NCI-H748 (cell line): ENCODE data around the gene ALKAL2.

Experiments
- DNase-seq: peaks from one replicate; lab custom pipeline; 2025; ENCODE audit not compliant: unreplicated experiment; lab: John Stamatoyannopoulos, UW

ALKAL2 gene

DNA sequence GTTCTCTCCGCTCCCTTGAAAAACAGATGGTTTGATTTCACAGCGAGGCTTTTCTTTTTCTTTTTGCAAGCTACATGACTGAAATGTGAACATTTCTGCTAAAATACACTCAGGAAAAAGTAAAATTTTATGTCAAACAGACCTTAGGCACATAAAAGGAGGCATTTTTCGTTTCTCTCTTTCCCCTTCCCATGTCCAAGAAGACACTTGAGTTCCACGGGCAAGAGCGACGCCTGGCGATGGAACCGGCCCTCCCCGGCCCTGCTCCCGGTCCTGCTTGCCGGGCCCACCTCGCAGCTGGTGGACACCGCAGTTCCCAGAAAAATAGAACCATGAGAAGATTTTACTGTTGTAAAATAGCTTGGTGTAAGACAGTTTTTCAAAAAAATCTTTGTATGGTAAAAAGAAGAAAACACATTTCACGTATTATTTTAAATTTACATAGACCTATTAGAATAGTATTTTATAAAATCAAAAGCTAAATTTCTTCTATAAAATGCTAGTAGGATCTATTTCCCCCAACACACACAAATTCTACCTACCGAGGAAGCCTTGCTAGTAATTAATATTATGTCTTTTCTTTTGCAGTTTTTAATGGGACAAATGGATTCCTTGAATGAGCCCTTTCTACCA is 2.3 kb upstream of the ALKAL2 start:
- DNase-seq = peak; percentile 70

DNA sequence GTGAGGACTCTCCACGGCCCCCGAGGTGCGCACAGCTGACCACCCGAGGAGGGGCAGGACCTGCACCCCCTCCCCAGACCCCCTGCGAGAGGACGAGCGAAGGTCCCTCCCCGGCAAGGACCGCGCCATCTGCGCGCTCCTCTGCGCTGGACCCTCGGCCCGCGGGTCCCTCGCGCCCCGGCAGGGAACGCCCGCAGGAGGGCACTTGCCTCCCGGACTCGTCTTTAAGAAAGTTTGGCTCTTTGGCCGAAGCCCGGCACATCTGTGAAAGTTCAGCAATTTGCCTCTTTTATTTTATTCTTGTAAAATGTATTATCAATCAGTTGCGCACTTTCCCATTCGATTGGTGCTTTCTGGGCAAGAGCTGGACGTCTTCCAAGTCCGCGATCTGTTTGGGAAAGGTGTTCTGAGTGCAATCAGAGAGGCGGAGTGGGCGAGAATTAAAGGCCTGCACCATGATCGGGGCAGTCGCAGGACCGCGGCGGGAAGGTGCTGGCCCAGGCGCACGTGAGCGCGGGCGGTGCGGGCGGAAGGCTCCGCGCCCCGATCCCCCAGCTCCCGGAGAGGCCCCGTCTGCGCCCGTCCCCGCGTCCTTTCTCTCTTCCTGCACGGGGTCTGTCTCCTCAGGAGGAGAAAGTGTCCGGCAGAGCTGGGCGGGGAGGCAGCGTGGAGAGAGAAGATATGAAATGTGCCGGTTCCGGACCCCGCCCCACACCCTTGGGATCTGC is 1.6 kb upstream of the ALKAL2 start:
- peak; percentile 77 for DNase-seq

DNA sequence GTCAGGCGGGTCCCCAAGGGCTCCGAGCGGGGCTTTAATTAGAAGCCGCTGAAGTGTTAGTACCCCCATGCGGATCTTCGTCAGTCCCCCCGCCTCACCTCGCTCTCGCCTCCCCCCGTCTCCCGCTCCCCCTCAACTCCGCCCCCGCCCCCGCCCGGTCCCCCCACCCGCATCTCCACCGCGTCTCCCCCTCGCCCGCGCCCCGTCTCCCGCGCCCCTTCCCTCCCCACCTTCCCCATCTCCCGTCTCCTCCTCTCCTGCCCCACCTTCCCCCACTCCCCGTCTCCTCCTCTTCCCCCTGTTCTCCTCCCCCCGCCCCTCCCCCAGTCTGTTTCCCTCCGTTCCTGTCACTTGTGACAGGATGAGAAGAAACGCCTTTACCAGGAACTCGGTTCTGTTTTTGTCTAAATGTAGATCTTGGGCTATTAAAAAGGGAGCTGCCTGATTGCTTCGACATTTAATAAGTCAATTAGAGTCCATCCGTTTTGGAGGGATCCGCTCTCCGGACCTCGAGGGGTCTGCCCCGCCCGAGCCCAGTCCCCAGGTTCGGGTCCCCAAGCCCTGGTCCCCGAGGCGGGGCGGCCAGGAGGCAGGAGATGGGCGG is 969 bp upstream of the ALKAL2 start:
- DNase-seq = peak; percentile 54

DNA sequence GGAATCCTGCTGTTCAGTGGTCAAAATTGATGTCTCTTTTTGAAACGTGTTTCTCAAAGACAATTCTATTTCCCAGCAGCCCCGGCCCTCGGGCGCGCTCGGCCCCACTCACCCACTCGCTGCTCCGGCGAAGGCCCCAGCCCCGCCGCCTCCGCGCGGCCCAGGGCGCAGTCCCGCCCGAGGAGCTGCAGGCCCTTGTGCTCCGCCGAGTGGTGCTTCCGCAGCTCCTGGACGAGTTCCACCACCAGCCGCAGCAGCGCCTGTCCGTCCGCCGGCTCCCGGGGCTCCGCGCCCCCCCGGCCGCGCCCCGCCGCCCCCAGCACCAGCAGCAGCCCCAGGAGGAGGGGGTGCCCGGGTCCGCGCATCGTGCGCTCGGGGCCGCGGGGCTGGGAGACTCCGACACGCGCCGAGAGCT is 413 bp downstream of the ALKAL2 start:
- DNase-seq = peak; percentile 71

DNA sequence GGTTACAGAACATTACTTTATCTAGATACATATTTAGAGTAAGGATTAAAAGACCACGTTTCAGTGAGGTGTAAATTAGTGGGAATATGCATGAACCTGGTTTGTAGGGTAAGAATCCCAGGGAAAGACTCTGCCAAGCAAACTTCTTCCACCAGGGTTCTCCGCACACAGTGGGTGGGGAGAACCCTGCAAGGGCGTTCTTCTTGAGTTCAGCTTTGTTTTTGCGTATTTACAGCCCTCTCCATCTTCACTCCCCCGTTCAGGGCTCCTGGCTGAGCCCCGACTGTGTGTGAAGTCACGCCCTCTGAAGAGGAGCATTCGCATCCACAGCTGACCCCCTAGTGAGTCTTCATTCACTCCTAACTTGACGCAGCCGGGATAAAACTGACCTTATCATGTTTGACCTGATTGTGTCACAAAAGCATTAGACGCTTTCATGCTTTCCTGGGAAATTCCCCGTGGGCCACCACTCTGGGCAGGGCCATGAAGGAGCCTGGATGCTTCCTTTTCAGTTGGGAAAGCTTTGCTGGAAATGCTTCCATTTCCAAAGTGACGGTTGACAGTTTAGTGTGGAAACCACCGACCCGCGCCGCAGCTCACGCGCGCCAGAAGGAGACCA is 1.0 kb downstream of the ALKAL2 start:
- DNase-seq = peak; percentile 35

DNA sequence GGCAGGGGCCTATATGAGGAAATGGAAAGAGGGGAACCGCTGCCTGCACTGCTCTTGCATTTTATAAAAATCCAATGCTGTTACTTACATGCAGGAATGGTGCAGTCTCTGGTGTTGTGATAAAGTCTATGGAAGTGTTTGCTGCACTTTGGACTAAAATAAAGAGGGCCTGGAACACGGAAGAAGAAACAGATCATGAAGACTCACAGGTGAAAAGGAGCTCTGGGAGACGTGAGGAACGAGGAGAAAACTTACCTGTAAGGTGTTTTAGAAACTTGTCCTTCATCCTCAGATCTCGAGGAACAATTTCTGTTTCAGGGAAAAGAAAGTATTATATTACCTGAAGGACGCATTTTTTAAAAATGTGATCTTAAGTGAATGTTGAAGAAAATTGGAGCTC is 1.9 kb downstream of the ALKAL2 start:
- no peak for DNase-seq

DNA sequence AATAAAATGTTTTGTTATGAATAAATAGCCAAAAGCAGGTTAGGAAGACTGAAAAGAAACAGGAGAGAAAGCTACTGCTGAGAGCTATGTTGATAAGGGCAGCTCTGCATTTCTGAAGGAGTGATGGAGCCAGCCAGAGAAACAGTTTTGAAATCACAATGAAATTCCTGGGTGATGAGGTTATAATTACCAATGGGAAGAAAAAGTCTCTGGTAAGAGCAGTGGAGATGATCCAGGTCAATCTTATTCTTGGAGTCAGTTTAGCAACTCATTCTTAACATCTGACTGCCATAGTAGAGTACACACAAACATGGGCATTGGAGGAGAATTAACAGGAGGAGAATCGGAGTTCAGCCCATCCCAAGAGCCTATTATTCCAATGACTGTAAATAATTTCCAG is 2.4 kb downstream of the ALKAL2 start:
- no peak for DNase-seq

DNA sequence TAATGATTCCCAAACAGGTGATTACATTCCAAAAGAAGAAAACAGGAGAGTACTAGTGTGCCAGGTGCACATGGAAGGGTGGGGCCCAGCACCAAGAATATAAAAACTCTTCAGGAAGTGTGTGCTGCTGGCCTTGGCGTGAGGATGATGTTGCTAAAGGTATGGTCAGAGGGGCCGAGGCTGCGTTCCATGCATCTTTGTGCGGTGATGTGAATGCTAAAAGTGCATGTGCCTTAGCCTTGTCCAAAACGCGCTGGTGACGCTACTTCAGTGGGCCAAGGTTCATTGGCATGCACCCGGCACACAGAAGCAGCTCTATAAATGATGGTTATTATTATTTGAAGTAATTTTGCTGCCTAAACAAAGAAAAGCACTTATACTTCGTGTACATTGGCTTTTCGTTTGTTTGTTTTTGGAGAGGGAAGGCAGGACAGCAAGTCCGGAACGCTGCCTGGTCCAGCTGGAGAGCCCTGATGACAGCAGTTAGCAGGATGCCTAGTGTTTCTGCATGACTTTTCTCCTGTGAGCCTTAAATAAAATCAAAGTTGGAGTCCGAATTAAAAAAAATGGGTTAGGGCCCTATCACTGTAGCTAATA is 2.9 kb downstream of the ALKAL2 start:
- peak; percentile 53 for DNase-seq

DNA sequence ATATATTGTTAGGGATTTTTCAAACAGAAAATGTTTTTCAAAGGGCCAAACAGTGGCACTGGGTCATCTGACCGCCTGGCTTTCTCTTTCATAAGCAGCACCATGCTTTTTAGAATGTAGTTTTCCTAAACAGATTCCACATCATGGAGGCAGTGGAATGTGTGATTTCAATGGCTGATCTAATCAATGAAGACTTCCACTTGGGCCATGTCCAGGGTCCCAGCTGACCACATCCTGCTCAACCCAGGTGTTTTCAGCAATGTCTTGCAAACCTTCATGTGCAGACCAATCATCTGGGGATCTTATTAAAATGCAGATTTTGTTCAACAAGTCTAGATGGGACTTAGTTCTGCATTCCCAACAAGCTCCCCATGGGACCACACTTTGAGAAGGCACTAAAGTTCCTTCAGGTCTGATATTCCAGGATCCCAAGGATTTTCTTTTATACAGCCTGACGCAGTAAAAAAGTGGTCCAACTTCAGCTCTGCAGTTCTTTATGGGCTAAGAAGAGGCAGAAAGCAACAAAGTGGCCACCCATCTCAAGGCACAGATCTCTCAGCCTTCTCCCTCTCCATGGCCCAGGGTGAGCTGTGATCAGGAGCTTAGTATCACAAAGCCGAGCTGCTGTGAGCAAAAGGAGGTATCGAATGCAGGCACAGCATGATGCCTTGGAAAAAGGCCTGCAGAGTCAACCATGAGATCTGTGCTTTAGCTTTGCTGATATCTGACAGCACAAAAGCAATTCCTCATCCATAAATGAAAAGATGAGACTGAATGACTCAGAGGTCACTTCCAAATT is 3.7 kb downstream of the ALKAL2 start:
- DNase-seq = no peak

DNA sequence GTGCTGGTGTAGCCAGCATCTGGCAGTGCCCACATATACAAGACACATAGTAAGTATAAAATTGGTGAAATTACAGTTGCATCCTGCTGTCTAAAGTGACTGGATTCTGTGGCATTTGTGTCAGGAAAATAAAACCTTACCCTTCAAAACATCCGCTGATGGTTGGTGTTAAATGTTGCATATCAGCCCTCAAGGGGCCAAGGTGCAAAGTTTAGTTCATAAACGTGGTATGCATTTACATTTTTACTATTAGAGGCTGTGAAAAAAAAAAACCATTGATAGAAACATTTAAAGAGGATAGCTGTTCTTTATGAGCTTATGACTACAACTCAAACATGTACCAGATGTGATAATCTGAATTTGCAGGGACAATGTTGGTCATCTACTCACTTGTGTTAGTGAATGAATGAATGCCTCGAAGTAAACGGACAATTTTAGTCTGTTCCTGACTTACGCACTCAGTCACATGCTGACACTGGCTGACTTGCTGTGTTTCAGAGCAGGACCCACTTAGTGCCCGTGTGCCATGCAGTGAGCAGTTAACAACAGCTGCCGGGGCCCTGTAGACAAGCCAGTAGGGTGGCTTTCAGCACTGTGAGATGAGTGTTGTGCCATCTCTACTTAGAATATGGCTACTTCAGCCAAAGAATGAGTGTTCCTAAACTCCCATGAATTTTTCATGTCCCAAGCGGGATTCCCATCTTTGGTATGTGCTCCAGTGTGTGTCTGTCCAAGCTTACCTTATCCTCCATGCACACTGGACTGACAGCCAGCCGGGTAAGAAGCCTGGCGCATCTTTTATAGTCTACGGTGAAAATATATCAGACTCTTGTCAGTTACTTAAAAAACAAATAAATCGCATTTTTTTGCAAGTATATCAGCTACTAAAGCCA is 5.3 kb downstream of the ALKAL2 start:
- no peak for DNase-seq

DNA sequence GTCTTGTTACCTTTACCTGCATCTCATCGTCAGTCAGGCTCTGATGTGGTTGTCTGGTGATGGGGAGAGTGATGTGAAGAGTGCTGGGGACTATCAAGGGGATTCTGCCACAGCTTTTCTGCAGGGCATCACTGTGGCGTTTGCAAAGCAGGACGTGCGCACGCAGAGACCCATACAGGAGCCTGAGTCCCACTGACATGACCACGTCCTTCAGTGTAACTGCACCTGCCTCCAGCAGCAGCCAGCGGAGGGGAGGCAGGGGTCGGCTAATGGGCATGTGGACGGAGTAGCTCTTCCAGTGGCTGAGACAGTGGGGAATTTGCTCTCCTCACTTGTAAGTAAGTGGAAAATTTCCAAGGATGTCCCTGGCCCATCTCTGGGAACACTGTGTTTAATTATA is 6.5 kb downstream of the ALKAL2 start:
- DNase-seq = no peak

DNA sequence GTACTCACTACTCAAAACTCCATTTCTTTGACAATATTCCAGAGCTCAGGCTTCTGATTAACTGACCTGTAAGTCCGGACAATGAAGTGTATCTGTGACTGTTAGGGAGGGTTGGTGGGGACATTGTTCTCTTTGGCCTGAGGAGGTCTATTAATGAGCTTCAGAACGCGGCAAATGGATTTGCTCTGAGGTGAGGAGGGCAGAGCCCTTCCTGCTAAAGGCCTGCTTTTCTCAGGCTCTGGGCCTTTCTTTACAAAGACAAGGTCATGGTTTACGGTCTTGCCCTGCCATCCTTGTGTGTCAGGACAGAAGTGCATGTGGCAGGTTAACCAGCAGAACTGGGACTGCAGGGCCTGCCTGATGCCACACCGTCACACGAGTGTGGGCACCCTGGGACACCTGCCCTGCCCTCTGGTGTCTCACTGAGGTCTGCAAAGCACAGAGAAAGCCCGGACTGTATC is 7.2 kb downstream of the ALKAL2 start:
- no peak for DNase-seq

DNA sequence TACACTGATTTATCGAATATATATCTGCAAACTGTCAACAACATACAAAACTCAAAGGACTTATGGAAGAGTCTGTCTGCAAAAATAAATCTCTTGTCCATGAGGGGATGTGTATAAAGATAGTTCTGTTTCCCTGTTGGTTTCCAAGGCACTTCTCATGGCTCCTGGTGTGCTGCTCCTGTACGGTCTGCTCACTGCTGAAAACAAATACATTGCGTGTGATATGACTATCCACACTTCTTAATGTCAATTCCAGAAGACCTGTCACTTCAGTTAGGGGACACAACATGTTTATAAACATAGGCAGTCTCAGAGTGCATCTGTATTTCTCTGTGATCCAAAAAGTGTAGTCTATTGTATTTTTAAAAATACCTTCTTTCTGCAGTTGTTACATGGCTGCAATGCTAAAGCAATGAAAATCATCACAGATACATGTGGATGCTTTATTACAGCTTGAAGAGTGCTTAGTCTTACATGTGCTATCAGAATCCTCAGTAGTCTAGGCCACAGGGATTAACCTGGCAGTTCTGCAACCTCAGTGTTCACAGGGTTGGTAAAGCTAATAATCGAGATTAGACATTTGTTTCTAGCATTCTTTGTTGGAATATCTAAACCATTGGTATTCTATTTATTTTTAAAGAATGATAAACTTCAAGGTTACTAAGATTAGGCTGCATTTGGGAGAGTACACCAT is 7.8 kb downstream of the ALKAL2 start:
- DNase-seq = no peak

DNA sequence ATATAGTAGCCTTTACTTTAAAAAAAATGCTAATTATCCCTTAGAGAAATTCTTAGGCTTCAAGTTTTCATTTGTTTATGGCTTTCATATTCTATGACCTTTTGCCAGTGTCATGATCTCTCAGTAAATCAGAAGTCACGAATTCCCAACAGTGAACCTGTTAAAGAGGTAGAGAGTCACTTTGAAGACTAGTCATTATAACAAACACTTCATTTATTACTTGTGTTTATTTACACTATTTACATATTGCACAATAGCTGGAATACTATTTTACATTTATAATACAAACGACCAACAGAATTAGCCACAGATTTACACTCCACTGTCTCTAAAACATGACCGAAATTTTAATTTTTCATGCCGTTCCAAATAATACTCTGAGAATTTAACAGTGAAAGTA is 8.5 kb downstream of the ALKAL2 start:
- DNase-seq = no peak

DNA sequence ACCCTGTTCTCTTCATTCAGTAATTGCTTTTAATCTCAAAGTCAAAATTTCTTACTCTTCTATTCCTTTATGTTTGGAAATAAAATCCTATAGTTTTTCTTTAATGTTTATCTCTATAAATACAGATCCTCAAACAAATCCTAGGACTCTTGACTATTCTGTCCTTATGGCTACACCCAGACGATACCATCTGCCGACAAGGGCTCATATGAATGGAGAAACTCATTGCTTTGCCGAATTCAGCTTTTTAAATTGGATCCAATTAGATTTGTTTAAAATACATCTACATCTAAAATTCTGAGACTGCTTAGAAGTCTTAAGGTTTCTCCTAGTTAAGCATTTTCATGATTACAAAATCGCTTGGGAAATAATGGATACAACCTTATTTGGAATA is 9.0 kb downstream of the ALKAL2 start:
- no peak for DNase-seq

DNA sequence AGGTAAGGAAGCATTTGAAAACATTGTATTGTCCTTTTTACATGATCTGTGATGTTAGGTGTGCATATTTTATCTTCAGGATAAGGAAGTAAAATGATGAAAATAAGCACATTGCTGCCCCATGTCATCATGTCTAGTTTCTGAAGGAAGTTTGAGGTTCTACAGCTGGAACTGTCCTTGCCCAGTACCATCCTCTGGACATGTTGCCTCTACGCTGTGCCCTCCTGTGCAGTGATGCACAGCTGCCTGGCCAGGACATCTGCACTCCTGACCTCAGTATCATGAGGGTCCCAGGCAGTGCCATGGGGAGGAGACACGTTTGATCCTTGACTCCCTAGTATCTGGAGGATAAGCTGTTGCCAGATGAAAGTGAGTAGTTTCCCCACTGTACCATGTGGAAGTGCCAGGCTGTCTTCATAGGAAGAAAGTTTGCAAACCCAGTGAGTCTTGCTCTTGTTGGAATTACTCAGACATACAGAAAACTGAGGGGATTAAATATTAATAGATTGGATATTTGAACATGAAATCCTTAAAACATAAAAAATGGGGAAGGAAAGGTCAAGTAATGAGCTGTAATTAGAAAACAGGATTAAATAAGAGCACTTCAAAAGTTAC is 9.5 kb downstream of the ALKAL2 start:
- DNase-seq = no peak

DNA sequence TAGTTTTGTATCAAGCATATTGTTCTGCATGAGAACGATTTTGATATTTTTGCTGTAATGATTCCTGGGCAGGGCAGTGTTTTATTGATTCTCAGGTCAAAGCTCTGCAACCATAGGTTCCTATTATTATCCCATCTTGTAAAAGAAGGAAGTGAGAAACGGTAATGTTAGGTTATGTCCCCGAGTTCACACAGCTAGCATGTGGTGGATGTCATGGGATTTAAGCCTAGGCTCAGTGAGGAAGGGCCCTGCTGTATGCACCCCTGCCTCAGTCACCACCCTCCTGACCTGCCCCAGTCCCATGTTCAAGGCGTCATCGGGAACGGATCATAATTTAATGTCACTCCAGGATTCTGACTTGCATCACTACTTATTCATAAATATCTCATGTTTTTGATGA is 12.4 kb downstream of the ALKAL2 start:
- no peak for DNase-seq

DNA sequence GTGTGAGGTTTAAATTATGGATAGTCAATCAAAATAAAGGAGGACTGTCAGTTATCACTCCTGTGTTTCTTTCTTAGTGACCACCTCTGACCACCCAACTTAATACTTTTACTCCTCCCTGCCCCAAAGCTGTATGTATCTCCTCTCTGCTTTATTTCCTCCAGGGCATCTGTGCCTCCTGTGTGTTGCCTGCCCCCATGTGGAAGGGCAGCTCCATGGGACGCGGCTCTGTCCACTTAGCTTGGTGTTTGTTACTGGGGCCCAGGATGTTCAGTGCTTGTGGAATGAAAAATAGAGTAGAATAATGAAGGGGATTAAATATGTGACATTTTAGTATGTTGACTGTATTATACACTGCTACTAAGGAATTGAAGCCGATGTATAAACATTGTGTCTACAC is 13.4 kb downstream of the ALKAL2 start:
- no peak for DNase-seq

DNA sequence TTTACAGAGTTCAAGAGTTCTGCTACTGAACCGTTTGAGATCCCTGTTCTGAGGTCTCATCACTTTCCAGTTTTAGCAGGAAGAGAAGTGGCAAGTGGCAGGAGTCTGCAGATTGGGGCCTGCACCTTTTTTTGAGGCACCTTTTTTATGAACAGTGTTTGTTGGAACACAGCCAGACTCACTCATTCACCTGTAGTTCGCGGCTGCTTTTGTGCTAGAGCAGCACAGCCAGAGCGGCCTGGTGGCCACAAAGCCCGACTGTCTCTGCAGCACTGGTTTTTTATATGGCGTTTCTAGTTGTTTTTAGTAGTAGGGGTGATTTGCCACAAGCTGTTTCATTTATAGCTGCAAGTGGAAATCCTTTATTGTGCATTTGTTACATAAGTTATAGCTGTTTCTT is 14.6 kb downstream of the ALKAL2 start:
- DNase-seq = peak; percentile 46
